Body of pancreas (tissue), 4 donors: Measurements from ENCODE around the gene GEMIN4.

Experiments used
- POLR2A ChIP-seq, 3 donors: fragments of 450-650 bp; IDR thresholded peaks; one replicate each; pipeline ENCODE4 v1.6.1; 2016; ENCODE audit warnings: antibody characterized with exemption in 3 of 3, mild to moderate bottlenecking in 2 of 3
- TF ChIP-seq, protein P1 (sequence below), 7 experiments: fragments of 450-650 bp in 4 of 7; fragments of 200-600 bp in 3 of 7; sonication (generic) in 3 of 7; IDR thresholded peaks; one replicate each; pipeline ENCODE4 v1.5.1; 2016 to 2019; ENCODE audit warnings: antibody characterized with exemption in 7 of 7

DNA sequence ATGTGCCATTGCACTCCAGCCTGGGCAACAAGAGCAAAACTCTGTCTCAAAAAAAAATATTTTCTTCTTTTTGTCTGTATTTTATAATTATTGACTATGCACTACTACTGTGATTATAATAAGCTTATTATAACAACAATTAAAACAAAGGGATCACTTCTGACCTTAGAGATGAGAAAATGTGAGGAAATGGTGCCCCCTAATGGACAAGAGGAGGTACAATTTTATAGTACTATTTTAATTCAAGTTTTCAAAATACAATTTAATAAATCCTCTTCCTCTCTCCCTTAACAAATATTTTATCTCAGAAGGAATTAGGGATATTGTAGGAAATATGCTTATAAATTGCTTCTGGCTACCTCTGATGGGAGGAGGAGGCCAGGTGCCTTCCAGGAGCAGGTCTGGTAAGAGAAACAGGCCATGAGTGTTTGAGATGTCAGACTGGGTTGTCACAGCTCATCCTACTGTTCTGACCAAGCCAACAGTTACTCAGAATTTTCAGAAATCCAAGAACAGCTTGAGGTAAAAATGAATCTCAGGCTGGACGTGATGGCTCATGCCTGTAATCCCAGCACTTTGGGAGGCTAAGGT, 51.5 kb downstream of the GEMIN4 start:
- TF ChIP-seq, protein P1, sequence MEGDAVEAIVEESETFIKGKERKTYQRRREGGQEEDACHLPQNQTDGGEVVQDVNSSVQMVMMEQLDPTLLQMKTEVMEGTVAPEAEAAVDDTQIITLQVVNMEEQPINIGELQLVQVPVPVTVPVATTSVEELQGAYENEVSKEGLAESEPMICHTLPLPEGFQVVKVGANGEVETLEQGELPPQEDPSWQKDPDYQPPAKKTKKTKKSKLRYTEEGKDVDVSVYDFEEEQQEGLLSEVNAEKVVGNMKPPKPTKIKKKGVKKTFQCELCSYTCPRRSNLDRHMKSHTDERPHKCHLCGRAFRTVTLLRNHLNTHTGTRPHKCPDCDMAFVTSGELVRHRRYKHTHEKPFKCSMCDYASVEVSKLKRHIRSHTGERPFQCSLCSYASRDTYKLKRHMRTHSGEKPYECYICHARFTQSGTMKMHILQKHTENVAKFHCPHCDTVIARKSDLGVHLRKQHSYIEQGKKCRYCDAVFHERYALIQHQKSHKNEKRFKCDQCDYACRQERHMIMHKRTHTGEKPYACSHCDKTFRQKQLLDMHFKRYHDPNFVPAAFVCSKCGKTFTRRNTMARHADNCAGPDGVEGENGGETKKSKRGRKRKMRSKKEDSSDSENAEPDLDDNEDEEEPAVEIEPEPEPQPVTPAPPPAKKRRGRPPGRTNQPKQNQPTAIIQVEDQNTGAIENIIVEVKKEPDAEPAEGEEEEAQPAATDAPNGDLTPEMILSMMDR (IDR thresholded peaks at IDR 0.05): peak; percentile 42 to 74 (median 68)
- TF ChIP-seq POLR2A (IDR thresholded peaks at IDR 0.05): no peak
